H1 (cell line): ENCODE measurements around the gene FAM219A.

ENCODE experiments used
- HDAC6 ChIP-seq: IDR thresholded peaks from one replicate; pipeline ENCODE4 v1.7.1; 2012; ENCODE audit warnings: low read depth, mild to moderate bottlenecking, inconsistent platforms, low read length, moderate library complexity
- YY1 ChIP-seq: IDR thresholded peaks from 2 replicates; pipeline ENCODE4 v1.6.1; 2011; ENCODE audit warnings: low read depth, mild to moderate bottlenecking, low read length
- TF ChIP-seq, protein P1 (sequence below), 3 experiments: IDR thresholded peaks; 1 replicate in 2 of 3; 2 replicates in 1 of 3; pipeline versions ENCODE4 v1.5.1 to v1.6.1; 2011; ENCODE audit warnings: low read length in 3 of 3, mild to moderate bottlenecking in 3 of 3, inconsistent platforms in 2 of 3, low read depth in 1 of 3, moderate library complexity in 1 of 3; ENCODE audit not compliant: insufficient read depth in 1 of 3; ENCODE audit errors: control extremely low read depth in 1 of 3

DNA sequence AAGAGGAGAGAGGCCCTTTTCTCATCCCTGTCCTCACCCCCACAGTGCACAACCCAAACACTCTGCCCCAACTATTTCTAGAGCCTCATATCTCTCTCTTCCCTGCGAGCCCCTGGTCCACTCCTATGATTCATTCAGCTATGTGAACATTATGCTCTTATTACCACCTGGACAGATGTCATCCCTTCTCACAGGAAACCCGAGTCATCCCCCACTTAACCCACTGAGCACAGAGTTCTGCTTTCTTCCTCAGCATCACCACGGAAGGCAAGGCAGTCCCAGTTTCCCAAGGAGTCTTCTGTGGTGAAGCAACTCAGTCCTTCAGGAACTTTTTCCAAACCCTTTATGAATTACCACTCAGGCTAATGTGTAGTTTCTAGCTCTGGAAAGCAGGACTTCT, 1.6 kb upstream of the FAM219A start:
- TF ChIP-seq, protein P1, sequence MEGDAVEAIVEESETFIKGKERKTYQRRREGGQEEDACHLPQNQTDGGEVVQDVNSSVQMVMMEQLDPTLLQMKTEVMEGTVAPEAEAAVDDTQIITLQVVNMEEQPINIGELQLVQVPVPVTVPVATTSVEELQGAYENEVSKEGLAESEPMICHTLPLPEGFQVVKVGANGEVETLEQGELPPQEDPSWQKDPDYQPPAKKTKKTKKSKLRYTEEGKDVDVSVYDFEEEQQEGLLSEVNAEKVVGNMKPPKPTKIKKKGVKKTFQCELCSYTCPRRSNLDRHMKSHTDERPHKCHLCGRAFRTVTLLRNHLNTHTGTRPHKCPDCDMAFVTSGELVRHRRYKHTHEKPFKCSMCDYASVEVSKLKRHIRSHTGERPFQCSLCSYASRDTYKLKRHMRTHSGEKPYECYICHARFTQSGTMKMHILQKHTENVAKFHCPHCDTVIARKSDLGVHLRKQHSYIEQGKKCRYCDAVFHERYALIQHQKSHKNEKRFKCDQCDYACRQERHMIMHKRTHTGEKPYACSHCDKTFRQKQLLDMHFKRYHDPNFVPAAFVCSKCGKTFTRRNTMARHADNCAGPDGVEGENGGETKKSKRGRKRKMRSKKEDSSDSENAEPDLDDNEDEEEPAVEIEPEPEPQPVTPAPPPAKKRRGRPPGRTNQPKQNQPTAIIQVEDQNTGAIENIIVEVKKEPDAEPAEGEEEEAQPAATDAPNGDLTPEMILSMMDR (IDR thresholded peaks at IDR 0.05; ENCODE audit: control extremely low read depth in 1 of 3, insufficient read depth in 1 of 3, low read depth in 1 of 3, low read length in 3 of 3), result no peak
- TF ChIP-seq HDAC6, result no peak
- TF ChIP-seq YY1, result no peak
